NT2/D1 (cell line): ENCODE measurements around the gene SLIT3.

ENCODE experiments used
- SUZ12 ChIP-seq: IDR thresholded peaks from 2 replicates; pipeline ENCODE4 v1.6.1; 2011; ENCODE audit not compliant: insufficient read length, insufficient read depth; ENCODE audit errors: extremely low read depth
- YY1 ChIP-seq: IDR thresholded peaks from 2 replicates; pipeline ENCODE4 v1.6.1; 2011; ENCODE audit not compliant: insufficient read length, insufficient read depth
- ZNF274 ChIP-seq: IDR thresholded peaks from 2 replicates; pipeline ENCODE4 v1.6.1; 2011; ENCODE audit warnings: mild to moderate bottlenecking, low read depth, low read length

DNA sequence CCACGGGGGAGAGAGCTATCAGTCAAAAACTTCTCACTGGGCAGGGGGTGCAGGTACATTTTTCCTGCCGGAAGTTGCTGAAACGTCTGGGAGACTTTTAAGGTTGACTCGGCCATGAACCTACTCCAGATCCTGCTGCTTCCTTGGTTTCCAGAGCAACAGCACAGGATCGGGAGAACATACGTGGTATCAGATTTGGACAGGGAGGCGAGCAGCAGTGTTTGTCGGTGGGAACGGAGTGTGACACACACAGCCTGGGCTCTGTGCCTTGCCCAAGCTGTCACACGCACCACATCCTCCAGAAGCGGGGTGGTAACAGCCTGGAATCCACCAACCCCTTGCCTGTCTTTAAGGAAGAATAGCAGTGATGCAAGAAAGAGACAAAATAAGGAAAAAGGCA, 276.5 kb downstream of the SLIT3 start:
- TF ChIP-seq YY1, result no peak
- no peak for TF ChIP-seq ZNF274
- no peak for TF ChIP-seq SUZ12
